NK-92 (cell line): ENCODE results near the gene IL34.

ENCODE experiments used
- DNase-seq: peaks from one replicate; lab custom pipeline; 2025; ENCODE audit not compliant: unreplicated experiment; lab: John Stamatoyannopoulos, UW

The IL34 gene

GRCh38 chr16:70700101-70701020 is 54.0 kb downstream of the IL34 start:
- no peak for DNase-seq

GRCh38 chr16:70701036-70701435 is 54.7 kb downstream of the IL34 start:
- DNase-seq = no peak

GRCh38 chr16:70701596-70701995 is 55.2 kb downstream of the IL34 start:
- no peak for DNase-seq

- DNase-seq = no peak
These were observed 55.6 kb downstream of the IL34 start for GRCh38 chr16:70701998-70702397.

- no peak for DNase-seq
These were observed 56.3 kb downstream of the IL34 start for GRCh38 chr16:70702624-70703023.

GRCh38 chr16:70703041-70703834 is 56.9 kb downstream of the IL34 start:
- DNase-seq = no peak

GRCh38 chr16:70703835-70704381 is 57.5 kb downstream of the IL34 start:
- no peak for DNase-seq

GRCh38 chr16:70704586-70704985 is 58.2 kb downstream of the IL34 start:
- no peak for DNase-seq

GRCh38 chr16:70705056-70705455 is 58.7 kb downstream of the IL34 start:
- DNase-seq = no peak

- DNase-seq = no peak
These were observed 60.6 kb downstream of the IL34 start for GRCh38 chr16:70706948-70707465.

- DNase-seq = no peak
These were observed 62.2 kb downstream of the IL34 start for GRCh38 chr16:70708366-70709246.

GRCh38 chr16:70709457-70709856 is 63.1 kb downstream of the IL34 start:
- DNase-seq = no peak

- DNase-seq = no peak
These were observed 63.6 kb downstream of the IL34 start for GRCh38 chr16:70709942-70710341.
